Measurements from ENCODE around the gene RNF186.

The RNF186 gene

DNA sequence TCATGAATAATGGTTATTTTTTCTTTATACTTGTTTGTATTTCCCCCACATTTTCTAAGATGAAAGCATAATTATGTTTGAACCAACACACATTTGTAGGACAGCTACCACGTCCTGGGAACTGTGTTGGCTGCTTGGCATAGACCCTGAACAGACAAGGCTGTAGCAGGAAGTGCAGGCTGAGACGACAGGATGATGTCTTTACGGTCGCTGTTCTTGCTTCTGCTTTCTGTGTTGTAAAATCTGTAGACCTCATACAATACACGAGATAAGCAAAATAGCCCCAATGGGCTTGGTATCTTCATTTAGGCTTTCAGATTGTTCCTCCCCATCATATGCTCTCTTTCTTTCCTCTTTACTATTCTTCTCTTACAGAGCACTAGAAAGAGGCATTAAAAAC, 43.8 kb upstream of the RNF186 start:
- no peak overlapping the region for H3K18ac ChIP-seq (ENCODE audit: low read length)
- H3K4me3 ChIP-seq (ENCODE audit: low read length in 2 of 2) = no peak overlapping the region
- H3K27me3 ChIP-seq (ENCODE audit: control insufficient read depth in 3 of 3, insufficient read depth in 3 of 3, low read depth in 1 of 3, low read length in 3 of 3) = peaks cover 0 to 2% (median 0%) of the 10 kb centered on the region in 3 experiments
- H2AK5ac ChIP-seq (ENCODE audit: low read depth, low read length) = no peak overlapping the region
- DNase-seq (ENCODE audit: low spot score) = no peak
- H4K8ac ChIP-seq (ENCODE audit: low read depth, low read length) = no peak overlapping the region
- no peak overlapping the region for H3K4ac ChIP-seq (ENCODE audit: low read length)
- H3K36me3 ChIP-seq (replicated peaks in 1 of 2; ENCODE audit: control insufficient read depth in 2 of 2, insufficient read depth in 2 of 2, low read length in 2 of 2) = no peaks in the 10 kb centered on the region
- no peak overlapping the region for H3K4me2 ChIP-seq (ENCODE audit: insufficient read depth, low read length, poor library complexity, severe bottlenecking)
- H3K79me1 ChIP-seq (ENCODE audit: low read depth, low read length) = no peaks in the 10 kb centered on the region
- no peak overlapping the region for H2AFZ ChIP-seq (ENCODE audit: low read length)
- no peak overlapping the region for H2BK12ac ChIP-seq (ENCODE audit: low read length)
- H3K27ac ChIP-seq (replicated peaks; ENCODE audit: low read length) = no peak overlapping the region
- H3K9ac ChIP-seq (ENCODE audit: low read depth, low read length, poor library complexity) = no peak overlapping the region
- H3K14ac ChIP-seq (ENCODE audit: low read length) = no peak overlapping the region
- H2BK5ac ChIP-seq (ENCODE audit: low read length) = no peak overlapping the region
- H3K9me3 ChIP-seq (replicated peaks in 1 of 2; ENCODE audit: control insufficient read depth in 2 of 2, insufficient read depth in 1 of 2, low read depth in 1 of 2, low read length in 2 of 2) = peaks cover 0 to 4% of the 10 kb centered on the region in 2 donors
- H3K23ac ChIP-seq (ENCODE audit: low read depth, low read length, poor library complexity) = no peak overlapping the region
- H2BK120ac ChIP-seq (ENCODE audit: low read depth, low read length) = no peak overlapping the region
- H4K91ac ChIP-seq (ENCODE audit: low read depth, low read length, poor library complexity) = no peak overlapping the region
- no peaks in the 10 kb centered on the region for H3K4me1 ChIP-seq (ENCODE audit: control insufficient read depth in 2 of 2, insufficient read depth in 1 of 2, low read depth in 1 of 2, low read length in 2 of 2)
- WGBS, 2 donors (ENCODE audit: extremely low coverage in 2 of 2, insufficient read length in 2 of 2, insufficient replicate concordance in 1 of 2) = no CpG with 5 or more reads among the region's 5 CpGs
- H2BK15ac ChIP-seq (ENCODE audit: low read length) = no peak overlapping the region

DNA sequence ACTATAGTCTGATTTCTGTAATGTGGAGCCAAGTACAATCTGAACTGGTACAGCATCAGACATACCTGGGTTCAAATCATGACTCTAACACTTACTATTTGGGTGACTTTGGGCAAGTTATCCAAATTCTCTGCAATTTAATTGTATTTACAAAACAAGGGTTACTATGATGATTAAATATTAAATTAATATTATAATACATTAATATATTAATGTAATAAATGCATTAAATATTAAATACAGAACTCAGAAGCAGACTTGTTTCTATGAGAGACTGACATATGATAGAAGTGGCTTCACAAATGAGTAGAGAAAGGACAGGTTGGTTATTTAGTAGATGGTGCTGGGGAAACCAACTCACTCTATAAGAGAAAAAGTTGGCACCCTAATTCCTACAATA, 39.8 kb upstream of the RNF186 start:
- no peak for DNase-seq (ENCODE audit: low spot score)
- Histone ChIP-seq H3K79me1 (ENCODE audit: low read depth, low read length) (no peaks in the 10 kb centered on the region), H3K4me1 (ENCODE audit: control insufficient read depth in 2 of 2, insufficient read depth in 1 of 2, low read depth in 1 of 2, low read length in 2 of 2) (no peaks in the 10 kb centered on the region), H2AK5ac (ENCODE audit: low read depth, low read length) (no peak overlapping the region), H2AFZ (ENCODE audit: low read length) (no peak overlapping the region), H3K27ac (replicated peaks; ENCODE audit: low read length) (no peak overlapping the region), H3K4me2 (ENCODE audit: insufficient read depth, low read length, poor library complexity, severe bottlenecking) (no peak overlapping the region), H3K4me3 (ENCODE audit: low read length in 2 of 2) (no peak overlapping the region), H3K27me3 (ENCODE audit: control insufficient read depth in 3 of 3, insufficient read depth in 3 of 3, low read depth in 1 of 3, low read length in 3 of 3) (peaks cover 0 to 5% (median 0%) of the 10 kb centered on the region in 3 experiments), H3K9ac (ENCODE audit: low read depth, low read length, poor library complexity) (no peak overlapping the region), H4K91ac (ENCODE audit: low read depth, low read length, poor library complexity) (no peak overlapping the region), H2BK15ac (ENCODE audit: low read length) (no peak overlapping the region), H2BK120ac (ENCODE audit: low read depth, low read length) (no peak overlapping the region), H3K36me3 (replicated peaks in 1 of 2; ENCODE audit: control insufficient read depth in 2 of 2, insufficient read depth in 2 of 2, low read length in 2 of 2) (no peaks in the 10 kb centered on the region), H3K4ac (ENCODE audit: low read length) (no peak overlapping the region), H3K23ac (ENCODE audit: low read depth, low read length, poor library complexity) (no peak overlapping the region), H4K8ac (ENCODE audit: low read depth, low read length) (no peak overlapping the region), H2BK12ac (ENCODE audit: low read length) (no peak overlapping the region), H3K18ac (ENCODE audit: low read length) (no peak overlapping the region), H3K9me3 (replicated peaks in 1 of 2; ENCODE audit: control insufficient read depth in 2 of 2, insufficient read depth in 1 of 2, low read depth in 1 of 2, low read length in 2 of 2) (no peaks in the 10 kb centered on the region), H3K14ac (ENCODE audit: low read length) (no peak overlapping the region), H2BK5ac (ENCODE audit: low read length) (no peak overlapping the region)

DNA sequence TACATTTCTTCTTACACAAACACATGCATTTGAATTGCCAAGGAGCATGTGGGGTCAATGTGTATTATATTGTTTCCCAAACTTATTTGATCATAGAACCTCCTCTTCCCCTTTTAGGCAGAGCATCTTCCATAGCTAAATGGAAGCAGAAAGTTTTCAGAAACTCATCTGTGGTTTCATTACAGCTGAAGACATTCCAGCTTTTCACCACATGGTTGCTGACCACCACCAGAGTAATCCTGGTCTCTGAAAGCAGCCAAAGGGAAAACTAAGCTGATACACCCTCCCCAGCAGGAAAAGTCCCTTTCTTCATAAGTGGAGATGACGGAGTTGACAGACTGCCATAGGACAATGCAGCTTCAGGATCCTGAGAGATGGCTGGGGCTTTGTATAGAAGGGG, 37.0 kb upstream of the RNF186 start:
- Histone ChIP-seq H3K9ac (ENCODE audit: low read depth, low read length, poor library complexity) (no peak overlapping the region), H2AFZ (ENCODE audit: low read length) (no peak overlapping the region), H3K79me1 (ENCODE audit: low read depth, low read length) (no peaks in the 10 kb centered on the region), H3K4me1 (ENCODE audit: control insufficient read depth in 2 of 2, insufficient read depth in 1 of 2, low read depth in 1 of 2, low read length in 2 of 2) (no peaks in the 10 kb centered on the region), H3K27ac (replicated peaks; ENCODE audit: low read length) (no peak overlapping the region), H3K27me3 (ENCODE audit: control insufficient read depth in 3 of 3, insufficient read depth in 3 of 3, low read depth in 1 of 3, low read length in 3 of 3) (peaks cover 0 to 14% (median 0%) of the 10 kb centered on the region in 3 experiments), H3K4ac (ENCODE audit: low read length) (no peak overlapping the region), H3K36me3 (replicated peaks in 1 of 2; ENCODE audit: control insufficient read depth in 2 of 2, insufficient read depth in 2 of 2, low read length in 2 of 2) (no peaks in the 10 kb centered on the region), H4K8ac (ENCODE audit: low read depth, low read length) (no peak overlapping the region), H2AK5ac (ENCODE audit: low read depth, low read length) (no peak overlapping the region), H3K4me2 (ENCODE audit: insufficient read depth, low read length, poor library complexity, severe bottlenecking) (no peak overlapping the region), H2BK5ac (ENCODE audit: low read length) (no peak overlapping the region), H3K9me3 (replicated peaks in 1 of 2; ENCODE audit: control insufficient read depth in 2 of 2, insufficient read depth in 1 of 2, low read depth in 1 of 2, low read length in 2 of 2) (no peaks in the 10 kb centered on the region), H2BK15ac (ENCODE audit: low read length) (no peak overlapping the region), H3K14ac (ENCODE audit: low read length) (no peak overlapping the region), H3K18ac (ENCODE audit: low read length) (no peak overlapping the region), H3K23ac (ENCODE audit: low read depth, low read length, poor library complexity) (no peak overlapping the region), H2BK12ac (ENCODE audit: low read length) (no peak overlapping the region), H3K4me3 (ENCODE audit: low read length in 2 of 2) (no peak overlapping the region), H2BK120ac (ENCODE audit: low read depth, low read length) (no peak overlapping the region), H4K91ac (ENCODE audit: low read depth, low read length, poor library complexity) (no peak overlapping the region)
- WGBS, 2 donors (ENCODE audit: extremely low coverage in 2 of 2, insufficient read length in 2 of 2, insufficient replicate concordance in 1 of 2) = no CpG with 5 or more reads among the region's 1 CpG
- no peak for DNase-seq (ENCODE audit: low spot score)

DNA sequence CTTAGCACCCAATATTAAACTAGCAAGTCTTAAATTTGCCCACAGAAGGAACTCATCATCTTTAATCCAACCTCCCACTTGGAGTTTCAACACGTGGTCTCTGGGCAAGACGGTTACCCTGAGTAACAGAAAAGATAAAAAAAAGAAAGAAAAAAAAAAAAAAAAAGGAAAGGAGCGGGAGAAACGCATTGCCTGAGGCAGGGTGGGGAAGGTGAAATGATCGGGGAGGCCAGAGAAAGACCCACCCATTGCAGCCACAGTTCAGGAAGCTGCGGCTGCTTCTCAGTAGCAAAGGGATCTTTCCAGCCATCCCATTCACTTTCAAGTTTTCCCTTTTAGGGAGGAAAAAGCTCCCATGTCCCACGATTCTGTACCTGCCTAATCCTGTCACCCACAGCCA, 35.1 kb upstream of the RNF186 start:
- Histone ChIP-seq H2BK12ac (ENCODE audit: low read length) (no peak overlapping the region), H3K4me3 (ENCODE audit: low read length in 2 of 2) (no peak overlapping the region), H3K27me3 (ENCODE audit: control insufficient read depth in 3 of 3, insufficient read depth in 3 of 3, low read depth in 1 of 3, low read length in 3 of 3) (peaks cover 0 to 32% (median 0%) of the 10 kb centered on the region in 3 experiments), H3K23ac (ENCODE audit: low read depth, low read length, poor library complexity) (no peak overlapping the region), H3K27ac (replicated peaks; ENCODE audit: low read length) (no peak overlapping the region), H2AK5ac (ENCODE audit: low read depth, low read length) (no peak overlapping the region), H3K14ac (ENCODE audit: low read length) (no peak overlapping the region), H4K8ac (ENCODE audit: low read depth, low read length) (no peak overlapping the region), H3K79me1 (ENCODE audit: low read depth, low read length) (no peaks in the 10 kb centered on the region), H3K9me3 (replicated peaks in 1 of 2; ENCODE audit: control insufficient read depth in 2 of 2, insufficient read depth in 1 of 2, low read depth in 1 of 2, low read length in 2 of 2) (no peaks in the 10 kb centered on the region), H3K4ac (ENCODE audit: low read length) (no peak overlapping the region), H2AFZ (ENCODE audit: low read length) (no peak overlapping the region), H3K4me1 (ENCODE audit: control insufficient read depth in 2 of 2, insufficient read depth in 1 of 2, low read depth in 1 of 2, low read length in 2 of 2) (no peaks in the 10 kb centered on the region), H2BK120ac (ENCODE audit: low read depth, low read length) (no peak overlapping the region), H3K9ac (ENCODE audit: low read depth, low read length, poor library complexity) (no peak overlapping the region), H3K18ac (ENCODE audit: low read length) (no peak overlapping the region), H3K36me3 (replicated peaks in 1 of 2; ENCODE audit: control insufficient read depth in 2 of 2, insufficient read depth in 2 of 2, low read length in 2 of 2) (no peaks in the 10 kb centered on the region), H4K91ac (ENCODE audit: low read depth, low read length, poor library complexity) (no peak overlapping the region), H3K4me2 (ENCODE audit: insufficient read depth, low read length, poor library complexity, severe bottlenecking) (no peak overlapping the region), H2BK5ac (ENCODE audit: low read length) (no peak overlapping the region), H2BK15ac (ENCODE audit: low read length) (no peak overlapping the region)
- DNase-seq (ENCODE audit: low spot score) = no peak
- no CpG with 5 or more reads among the region's 7 CpGs for WGBS, 2 donors (ENCODE audit: extremely low coverage in 2 of 2, insufficient read length in 2 of 2, insufficient replicate concordance in 1 of 2)

All from neuronal stem cell (in vitro differentiated cells).